Neuronal stem cell (in vitro differentiated cells): ENCODE results near the gene CHN1. TPM values are rescaled to one million over a fixed set of nuclear protein-coding genes. Genes with fewer than 3 reads are reported as not detected.

Experiments used
- small RNA-seq: library from polyadenylated mRNA; stranded (forward); fragments of <200 nt; extraction: miRNeasy Mini kit (QIAGEN cat#:217004); gene quantifications from one replicate; pipeline ENCODE3, GENCODE V24; 2013; ENCODE audit not compliant: insufficient read depth

The CHN1 gene

Small RNA genes within 50 kb of the gene (small RNA-seq; reads per million reads assigned to genes)
- gene RNU6-1290P = not detected
- not detected for gene RNU6-763P
